IPS-NIHi7 (cell line): Measurements from ENCODE around the gene SMOC2.
A peak's percentile ranks its signal among the peaks of the same experiment; 100 is the strongest.

Experiments used
- DNase-seq: peaks from one replicate; pipeline ENCODE4 v3.0.0; 2012; ENCODE audit warnings: mixed read lengths; ENCODE audit errors: extremely low spot score

Gene SMOC2

GRCh38 chr6:168440520-168441433, at the start of gene SMOC2:
Gene SMOC2, plus strand, starts transcription at chr6:168441184. Its CDS starts 187 bp downstream, at chr6:168441371.
- DNase-seq = peak; percentile 60

- DNase-seq = no peak
Observed at GRCh38 chr6:168393126-168393870, 47.7 kb upstream of the SMOC2 start.

- no peak for DNase-seq
Observed at GRCh38 chr6:168394606-168395005, 46.4 kb upstream of the SMOC2 start.

- DNase-seq = no peak
Observed at GRCh38 chr6:168395983-168396382, 45.0 kb upstream of the SMOC2 start.

GRCh38 chr6:168396561-168396960, 44.4 kb upstream of the SMOC2 start:
- DNase-seq = no peak

GRCh38 chr6:168397012-168397411, 44.0 kb upstream of the SMOC2 start:
- no peak for DNase-seq

- DNase-seq = no peak
Observed at GRCh38 chr6:168400037-168400436, 40.9 kb upstream of the SMOC2 start.

GRCh38 chr6:168403370-168404005, 37.5 kb upstream of the SMOC2 start:
- no peak for DNase-seq

GRCh38 chr6:168404560-168404959, 36.4 kb upstream of the SMOC2 start:
- DNase-seq = no peak

GRCh38 chr6:168407842-168408241, 33.1 kb upstream of the SMOC2 start:
- no peak for DNase-seq

GRCh38 chr6:168408504-168409136, 32.4 kb upstream of the SMOC2 start:
- DNase-seq = no peak

GRCh38 chr6:168410035-168410434, 30.9 kb upstream of the SMOC2 start:
- no peak for DNase-seq

- no peak for DNase-seq
Observed at GRCh38 chr6:168410554-168411011, 30.4 kb upstream of the SMOC2 start.

- DNase-seq = no peak
Observed at GRCh38 chr6:168411130-168411529, 29.9 kb upstream of the SMOC2 start.

GRCh38 chr6:168411793-168412192, 29.2 kb upstream of the SMOC2 start:
- no peak for DNase-seq

- no peak for DNase-seq
Observed at GRCh38 chr6:168412456-168412855, 28.5 kb upstream of the SMOC2 start.

- DNase-seq = no peak
Observed at GRCh38 chr6:168413018-168413720, 27.8 kb upstream of the SMOC2 start.

GRCh38 chr6:168413856-168414255, 27.1 kb upstream of the SMOC2 start:
- DNase-seq = no peak

- no peak for DNase-seq
Observed at GRCh38 chr6:168414336-168415097, 26.5 kb upstream of the SMOC2 start.
